Measurements from ENCODE around the gene CNKSR3. TPM values are rescaled to one million over a fixed set of nuclear protein-coding genes. Genes with fewer than 3 reads are reported as not detected.

CNKSR3 gene
- polyA plus RNA-seq, 1 donor from 2014 or later, result 3.0 TPM

GRCh38 chr6:154358019-154358545 lies 152.4 kb downstream of the CNKSR3 start:
- no peaks in the 10 kb centered on the region for H4K20me1 ChIP-seq (ENCODE audit: insufficient read depth)
- H2AFZ ChIP-seq (ENCODE audit: low read depth, low read length), result no peak overlapping the region
- H3K36me3 ChIP-seq (ENCODE audit: insufficient read depth, low read length), result no peaks in the 10 kb centered on the region
- no peaks in the 10 kb centered on the region for H3K9me2 ChIP-seq (ENCODE audit: insufficient read depth, low read length)
- TF ChIP-seq POLR2AphosphoS5 (IDR thresholded peaks at IDR 0.05) (no peak), EP300 (conservative IDR thresholded peaks at IDR 0.05; ENCODE audit: poor library complexity, severe bottlenecking) (no peak), MXI1 (conservative IDR thresholded peaks at IDR 0.05; ENCODE audit: poor library complexity, severe bottlenecking) (no peak), TAF1 (IDR thresholded peaks at IDR 0.05; ENCODE audit: low read depth) (no peak), CTCF (IDR thresholded peaks at IDR 0.05; ENCODE audit: poor library complexity, severe bottlenecking) (no peak), RAD21 (conservative IDR thresholded peaks at IDR 0.05) (no peak), EZH2 (IDR thresholded peaks at IDR 0.05; ENCODE audit: borderline replicate concordance, insufficient read depth, low read length, poor library complexity, severe bottlenecking) (no peak), REST (IDR thresholded peaks at IDR 0.05; ENCODE audit: borderline replicate concordance) (no peak), SMC3 (conservative IDR thresholded peaks at IDR 0.05; ENCODE audit: poor library complexity) (no peak)
- no peaks in the 10 kb centered on the region for H3K9me3 ChIP-seq (ENCODE audit: low read length)
- H3K27me3 ChIP-seq (ENCODE audit: insufficient read depth, low read depth, low read length), result no peaks in the 10 kb centered on the region
- H3K4me3 ChIP-seq (ENCODE audit: low read length), result no peak overlapping the region
- H3K9ac ChIP-seq (ENCODE audit: low read length), result no peak overlapping the region
- no peaks in the 10 kb centered on the region for H3F3A ChIP-seq (ENCODE audit: insufficient read depth, low read length, poor library complexity, severe bottlenecking)
- H3K79me2 ChIP-seq (replicated peaks; ENCODE audit: insufficient read depth, low read length), result no peaks in the 10 kb centered on the region
- H3K4me2 ChIP-seq (ENCODE audit: low read length), result no peak overlapping the region
- no peak overlapping the region for H3K27ac ChIP-seq (ENCODE audit: low read length)

- TF ChIP-seq RAD21 (conservative IDR thresholded peaks at IDR 0.05) (no peak), MXI1 (conservative IDR thresholded peaks at IDR 0.05; ENCODE audit: poor library complexity, severe bottlenecking) (no peak), TAF1 (IDR thresholded peaks at IDR 0.05; ENCODE audit: low read depth) (no peak), EZH2 (IDR thresholded peaks at IDR 0.05; ENCODE audit: borderline replicate concordance, insufficient read depth, low read length, poor library complexity, severe bottlenecking) (no peak), EP300 (conservative IDR thresholded peaks at IDR 0.05; ENCODE audit: poor library complexity, severe bottlenecking) (no peak), SMC3 (conservative IDR thresholded peaks at IDR 0.05; ENCODE audit: poor library complexity) (no peak), POLR2AphosphoS5 (IDR thresholded peaks at IDR 0.05) (no peak), REST (IDR thresholded peaks at IDR 0.05; ENCODE audit: borderline replicate concordance) (no peak), CTCF (IDR thresholded peaks at IDR 0.05; ENCODE audit: poor library complexity, severe bottlenecking) (no peak)
- no peak within 1 kb of the TSS for H3K27ac ChIP-seq (ENCODE audit: low read length)
- H3K4me2 ChIP-seq (ENCODE audit: low read length), result no peak within 1 kb of the TSS
- no peak within 1 kb of the TSS for H3K9ac ChIP-seq (ENCODE audit: low read length)
- no peak within 1 kb of the TSS for H2AFZ ChIP-seq (ENCODE audit: low read depth, low read length)
- H3K36me3 ChIP-seq (ENCODE audit: insufficient read depth, low read length), result no peaks in the 10 kb centered on the region
- H3K4me3 ChIP-seq (ENCODE audit: low read length), result no peak within 1 kb of the TSS
- no peaks in the 10 kb centered on the region for H3K79me2 ChIP-seq (replicated peaks; ENCODE audit: insufficient read depth, low read length)
- no peaks in the 10 kb centered on the region for H3K27me3 ChIP-seq (ENCODE audit: insufficient read depth, low read depth, low read length)
- H3K9me2 ChIP-seq (ENCODE audit: insufficient read depth, low read length), result no peaks in the 10 kb centered on the region
- no peaks in the 10 kb centered on the region for H3F3A ChIP-seq (ENCODE audit: insufficient read depth, low read length, poor library complexity, severe bottlenecking)
- no peaks in the 10 kb centered on the region for H4K20me1 ChIP-seq (ENCODE audit: insufficient read depth)
- H3K9me3 ChIP-seq (ENCODE audit: low read length), result no peaks in the 10 kb centered on the region
Measured at GRCh38 chr6:154356690-154357089, 153.8 kb downstream of the CNKSR3 start, which contains the start of gene IPCEF1. Gene IPCEF1 (minus strand): TSS chr6:154356803. CDS start chr6:154265947, 90,856 bp downstream.

Data from neural cell (in vitro differentiated cells).